GM12878 (cell line): ENCODE data around the gene DAAM2. TPM values are rescaled to one million over a fixed set of nuclear protein-coding genes. Genes with fewer than 3 reads are reported as not detected.

ENCODE experiments used
- ATAC-seq: fragments of 200-7000 bp; cut with Tn5 transposase; 3 replicates; pipeline ENCODE4 v1.9.1; 2020; ENCODE audit warnings: mild to moderate bottlenecking, moderate library complexity
- BruUV-seq: library from RNA; stranded (reverse); fragments of 400-500 nt; replicated peaks from 2 replicates; lab custom pipeline; 2021; lab: Mats Ljungman, UMichigan
- CTCF ChIA-PET: fragments of 300-600 bp; sonication (Branson Sonifier 250); formaldehyde crosslinking; extraction: SDS; loops from one replicate; lab custom pipeline; 2021; ENCODE audit warnings: inconsistent platforms; lab: Yijun Ruan, JAX
- POLR2A ChIA-PET: fragments of 350-600 bp; formaldehyde crosslinking; extraction: SDS; loops from one replicate; lab custom pipeline; 2021; ENCODE audit warnings: inconsistent platforms; lab: Charles Lee
- RAD21 ChIA-PET: fragments of 300-600 bp; sonication (Branson Sonifier 250); formaldehyde crosslinking; loops from one replicate; lab custom pipeline; 2023; ENCODE audit warnings: antibody characterized with exemption; ENCODE audit not compliant: unreplicated experiment; lab: Charles Lee
- SMC1A ChIA-PET: fragments of 300-600 bp; sonication (Branson Sonifier 250); formaldehyde crosslinking; loops from one replicate; lab custom pipeline; 2023; ENCODE audit not compliant: unreplicated experiment, uncharacterized antibody; lab: Charles Lee
- DNase-seq: peaks from one replicate; pipeline ENCODE4 v3.0.0-alpha.2; 2011; ENCODE audit warnings: low read depth, low spot score
- FAIRE-seq: peaks from 3 replicates; lab custom pipeline; 2011; peaks lifted over from hg19 to GRCh38; lab: Jason Lieb, UNC
- H2AFZ ChIP-seq: 2 replicates; pipeline ENCODE4 v1.6.0; 2011; ENCODE audit warnings: low read depth, low read length, control low read depth; ENCODE audit not compliant: control insufficient read depth
- H3K27ac ChIP-seq: 2 replicates; pipeline ENCODE4 v1.5.1; 2011; ENCODE audit warnings: control low read depth; ENCODE audit not compliant: control insufficient read depth, insufficient read depth
- H3K27me3 ChIP-seq, 2 experiments: replicated peaks in 1 of 2; 2 replicates each; pipeline versions ENCODE4 v1.6.0 to v1.6.1; 2011; ENCODE audit warnings: low read length in 1 of 2; ENCODE audit not compliant: control insufficient read depth in 2 of 2, insufficient read depth in 2 of 2
- H3K36me3 ChIP-seq, 2 experiments: 2 replicates each; pipeline ENCODE4 v1.5.1; 2011; ENCODE audit warnings: low read length in 1 of 2; ENCODE audit not compliant: control insufficient read depth in 2 of 2, insufficient read depth in 2 of 2
- H3K4me1 ChIP-seq: 2 replicates; pipeline ENCODE4 v1.6.1; 2011; ENCODE audit warnings: mild to moderate bottlenecking, low read length, moderate library complexity, mixed read lengths; ENCODE audit not compliant: control insufficient read depth, insufficient read depth
- H3K4me2 ChIP-seq: 2 replicates; pipeline ENCODE4 v1.6.0; 2011; ENCODE audit warnings: control low read depth; ENCODE audit not compliant: control insufficient read depth, insufficient read depth
- H3K4me3 ChIP-seq: fragments of 200-600 bp; sonication (generic); 2 replicates; pipeline ENCODE4 v1.5.1; 2016
- H3K79me2 ChIP-seq: 2 replicates; pipeline ENCODE4 v1.6.0; 2011; ENCODE audit warnings: low read length; ENCODE audit not compliant: control insufficient read depth, insufficient read depth
- H3K9ac ChIP-seq: 2 replicates; pipeline ENCODE4 v1.8.0; 2011; ENCODE audit warnings: low read length, control low read depth, mixed read lengths; ENCODE audit not compliant: control insufficient read depth, insufficient read depth
- H3K9me3 ChIP-seq: replicated peaks from 3 replicates; pipeline ENCODE4 v1.5.1; 2011; ENCODE audit warnings: mild to moderate bottlenecking, low read length; ENCODE audit not compliant: control insufficient read depth, insufficient read depth
- H4K20me1 ChIP-seq: 2 replicates; pipeline ENCODE4 v1.6.0; 2011; ENCODE audit not compliant: control insufficient read depth, insufficient read depth
- ASH2L ChIP-seq: fragments of 300-600, 200-600 bp; sonication (generic); IDR thresholded peaks from 2 replicates; pipeline ENCODE4 v1.6.1; 2017; ENCODE audit warnings: low read depth, mild to moderate bottlenecking, borderline replicate concordance
- BMI1 ChIP-seq: fragments of 450-650 bp; IDR thresholded peaks from 2 replicates; pipeline ENCODE4 v1.6.1; 2016; ENCODE audit warnings: mild to moderate bottlenecking, moderate library complexity, borderline replicate concordance
- E4F1 ChIP-seq: fragments of 450-650 bp; IDR thresholded peaks from 2 replicates; pipeline ENCODE4 v1.6.1; 2018; ENCODE audit warnings: borderline replicate concordance, mild to moderate bottlenecking; ENCODE audit not compliant: partially characterized antibody
- KDM1A ChIP-seq: fragments of 200-600 bp; sonication (generic); IDR thresholded peaks from 2 replicates; pipeline ENCODE4 v1.6.1; 2016; ENCODE audit warnings: borderline replicate concordance
- MYC ChIP-seq: IDR thresholded peaks from 2 replicates; pipeline ENCODE4 v1.6.1; 2011; ENCODE audit warnings: mild to moderate bottlenecking, low read length, moderate library complexity, inconsistent platforms; ENCODE audit not compliant: insufficient read depth, insufficient replicate concordance, insufficient read length, severe bottlenecking
- SP1 ChIP-seq: IDR thresholded peaks from one replicate; pipeline ENCODE4 v1.6.1; 2011; ENCODE audit warnings: low read depth, low read length
- TCF3 ChIP-seq: IDR thresholded peaks from 2 replicates; pipeline ENCODE4 v1.6.1; 2012; ENCODE audit warnings: low read depth, mild to moderate bottlenecking, low read length, borderline replicate concordance; ENCODE audit not compliant: insufficient read depth
- USF2 ChIP-seq: IDR thresholded peaks from 2 replicates; pipeline ENCODE4 v1.6.1; 2011; ENCODE audit warnings: low read depth, low read length, improper control_type of control experiment, borderline replicate concordance
- YY1 ChIP-seq: IDR thresholded peaks from 2 replicates; pipeline ENCODE4 v1.6.1; 2011; ENCODE audit warnings: low read depth, mild to moderate bottlenecking, low read length
- ZNF592 ChIP-seq: fragments of 450-650 bp; IDR thresholded peaks from 2 replicates; pipeline ENCODE4 v1.6.1; 2017; ENCODE audit warnings: mild to moderate bottlenecking, moderate library complexity
- WGBS: methylation state at CpG from one replicate; pipeline ENCODE4 v1.1.6; 2016; ENCODE audit warnings: low lambda C conversion rate; ENCODE audit not compliant: insufficient replicate concordance, insufficient coverage; ENCODE audit errors: missing lambda C conversion rate; 5-methylcytosine and 5-hydroxymethylcytosine counted together
- in situ Hi-C: fragments of 300-500 bp; cut with MboI; formaldehyde crosslinking; loops from 9 replicates; pipeline ENCODE4 v1.14.3; 2018; ENCODE audit warnings: mixed read lengths
- intact Hi-C: fragments of 100-400 bp; cut with micrococcal nuclease; formaldehyde crosslinking; loops from one replicate; pipeline ENCODE4 v1.14.2; 2022; ENCODE audit not compliant: unreplicated experiment
- polyA plus RNA-seq, 11 experiments: library from polyadenylated mRNA; depleted of rRNA in 4 of 11; unstranded in 6 of 11; stranded (reverse) in 5 of 11; fragments of >200 nt; fragmentation: Nextera tagmentation in 4 of 11; fragmentation: Illumina TruSeq in 1 of 11; extraction: Ambion mirVana in 4 of 11; extraction: Trizol in 1 of 11; gene quantifications; 1 replicate in 1 of 11; 2 replicates in 10 of 11; pipeline versions ENCODE4 v1.2.1 to v1.2.3, GENCODE V29; 2011 to 2016; ENCODE audit warnings: inconsistent platforms in 2 of 11, missing spikeins in 2 of 11, low read depth in 1 of 11
- total RNA-seq, 4 experiments: library from RNA; depleted of rRNA in 3 of 4; stranded (reverse); fragments of >200 nt in 3 of 4; fragmentation: Illumina TruSeq in 1 of 4; extraction: Trizol in 1 of 4; gene quantifications; 2 replicates each; pipeline versions ENCODE4 v1.2.1 to v1.2.3, GENCODE V29; 2013 to 2021

Gene DAAM2
- total and polyA plus RNA-seq, 10 of the 15 experiments (the other 5 are each of a cell fraction or from before 2014, with no cell fraction given): 0.05 to 0.22 TPM; not detected in 8

- TF ChIP-seq ZNF592 (no peak), E4F1 (no peak)
These were observed 90.3 kb downstream of the DAAM2 start (continued) for GRCh38 chr6:39882531-39882899.

- FAIRE-seq: no peak
- H3K9ac ChIP-seq: no peak overlapping the region
- no peaks in the 10 kb centered on the region for H3K79me2 ChIP-seq
- no peaks in the 10 kb centered on the region for H4K20me1 ChIP-seq
- H3K4me1 ChIP-seq: no peaks in the 10 kb centered on the region
- ChIA-PET SMC1A (no interaction called here), POLR2A (no interaction called here), CTCF (interaction anchor here (1.6 kb wide), 1 partner anchor 20 kb away, joined by 4 read pairs; no protein-coding TSS in a partner anchor), RAD21 (no interaction called here)
- 22% methylated on average over 5 of the region's 5 CpGs for WGBS
- no peak for DNase-seq
- ATAC-seq: no peak
- in situ Hi-C loops (loop anchor here (10.0 kb wide), 1 partner anchor 530 kb away; no protein-coding TSS in a partner anchor), intact Hi-C loops (no loop called here)
- no peak overlapping the region for H2AFZ ChIP-seq
- no TSS peak for BruUV-seq
- H3K9me3 ChIP-seq: no peaks in the 10 kb centered on the region
- no peaks in the 10 kb centered on the region for H3K36me3 ChIP-seq
- peaks cover 0 to 3% of the 10 kb centered on the region in 2 experiments; a peak in 2 of 4 replicates for H3K27me3 ChIP-seq
- no peak overlapping the region for H3K4me2 ChIP-seq
- no peak overlapping the region for H3K4me3 ChIP-seq
- H3K27ac ChIP-seq: no peak overlapping the region
- TF ChIP-seq ASH2L: no peak
- TF ChIP-seq BMI1: no peak
- no peak for TF ChIP-seq SP1
- TF ChIP-seq ZNF592: no peak
- TF ChIP-seq YY1: no peak
- no peak for TF ChIP-seq TCF3
- TF ChIP-seq KDM1A: no peak
- no peak for TF ChIP-seq USF2
- no peak for TF ChIP-seq MYC
These were observed 92.5 kb downstream of the DAAM2 start for GRCh38 chr6:39884696-39885095.
